SU-DHL-6 (cell line): ENCODE data around the gene C8G.

Experiments
- H2AFZ ChIP-seq: fragments of 200-600 bp; sonication (generic); 2 replicates; pipeline ENCODE4 v1.6.1; 2014; ENCODE audit warnings: low read depth, mild to moderate bottlenecking, moderate library complexity, mixed read lengths, antibody characterized with exemption, low read length; ENCODE audit not compliant: severe bottlenecking
- H3F3A ChIP-seq: fragments of 200-600 bp; shearing (Covaris generic); 2 replicates; pipeline ENCODE4 v1.6.0; 2016; ENCODE audit warnings: antibody characterized with exemption, mild to moderate bottlenecking; ENCODE audit not compliant: insufficient read depth
- H3K27ac ChIP-seq: fragments of 200-600 bp; sonication (generic); 2 replicates; pipeline ENCODE4 v1.5.1; 2016; ENCODE audit warnings: low read depth, mild to moderate bottlenecking, low read length, moderate library complexity, mixed read lengths
- H3K27me3 ChIP-seq: fragments of 200-600 bp; sonication (generic), shearing (Covaris generic); 2 replicates; pipeline ENCODE4 v1.6.0; 2014; ENCODE audit warnings: mild to moderate bottlenecking, low read length
- H3K36me3 ChIP-seq: fragments of 200-600 bp; sonication (generic); 2 replicates; pipeline ENCODE4 v1.6.1; 2014; ENCODE audit warnings: mild to moderate bottlenecking, low read length, mixed read lengths
- H3K4me2 ChIP-seq: fragments of 300-600, 200-600 bp; shearing (Covaris generic), sonication (generic); 2 replicates; pipeline ENCODE4 v1.6.0; 2014; ENCODE audit warnings: low read length, low read depth, mild to moderate bottlenecking; ENCODE audit not compliant: poor library complexity, severe bottlenecking
- H3K4me3 ChIP-seq: fragments of 200-600 bp; sonication (generic); 2 replicates; pipeline ENCODE4 v1.5.1; 2014; ENCODE audit warnings: antibody characterized with exemption, low read length, mild to moderate bottlenecking, mixed read lengths; ENCODE audit not compliant: insufficient read depth, poor library complexity, severe bottlenecking
- H3K79me2 ChIP-seq: fragments of 200-600 bp; sonication (generic); 2 replicates; pipeline ENCODE4 v1.6.1; 2014; ENCODE audit warnings: mild to moderate bottlenecking, low read length, moderate library complexity; ENCODE audit not compliant: insufficient read depth
- H3K9ac ChIP-seq: fragments of 200-600 bp; sonication (generic); 2 replicates; pipeline ENCODE4 v1.7.0; 2014; ENCODE audit warnings: mild to moderate bottlenecking, low read length
- H3K9me2 ChIP-seq: fragments of 200-600 bp; sonication (generic); replicated peaks from 2 replicates; pipeline ENCODE4 v1.6.1; 2014; ENCODE audit warnings: low read length; ENCODE audit not compliant: insufficient read depth
- H3K9me3 ChIP-seq: fragments of 200-600 bp; sonication (generic); 2 replicates; pipeline ENCODE4 v1.6.1; 2014; ENCODE audit warnings: low read length, mixed read lengths; ENCODE audit not compliant: insufficient read depth
- H4K20me1 ChIP-seq: fragments of 200-600 bp; sonication (generic); 2 replicates; pipeline ENCODE4 v1.6.1; 2014; ENCODE audit warnings: low read depth, mild to moderate bottlenecking, antibody characterized with exemption, low read length, moderate library complexity, mixed read lengths
- CTCF ChIP-seq: fragments of 200-600 bp; sonication (generic); IDR thresholded peaks from one replicate; pipeline ENCODE4 v1.5.1; 2017; ENCODE audit warnings: antibody characterized with exemption, mild to moderate bottlenecking, low read length, moderate library complexity; ENCODE audit not compliant: insufficient read depth, poor library complexity, severe bottlenecking
- EZH2phosphoT487 ChIP-seq: fragments of 200-600 bp; sonication (generic), shearing (Covaris generic); conservative IDR thresholded peaks from 2 replicates; pipeline ENCODE4 v1.6.1; 2018; ENCODE audit warnings: mild to moderate bottlenecking, antibody characterized with exemption, low read length, moderate library complexity, mixed read lengths

Gene C8G

GRCh38 chr9:136992819-136993369 lies 47.9 kb downstream of the C8G start:
- H4K20me1 ChIP-seq: no peaks in the 10 kb centered on the region
- peak overlapping the region; percentile 89 for H3K9ac ChIP-seq
- H3K79me2 ChIP-seq: no peaks in the 10 kb centered on the region
- no peaks in the 10 kb centered on the region for H3K9me3 ChIP-seq
- H3K4me3 ChIP-seq: peak overlapping the region; percentile 66
- no peak for TF ChIP-seq CTCF
- TF ChIP-seq EZH2phosphoT487: no peak
- H3K9me2 ChIP-seq: no peaks in the 10 kb centered on the region
- no peaks in the 10 kb centered on the region for H3K36me3 ChIP-seq
- H2AFZ ChIP-seq: peak overlapping the region; percentile 86
- H3K27ac ChIP-seq: peak overlapping the region; percentile 60
- peak overlapping the region; percentile 88 for H3K4me2 ChIP-seq
- H3F3A ChIP-seq: no peaks in the 10 kb centered on the region
- no peaks in the 10 kb centered on the region for H3K27me3 ChIP-seq

- H3K27me3 ChIP-seq: no peaks in the 10 kb centered on the region
Observed at GRCh38 chr9:136994180-136994887, 49.3 kb downstream of the C8G start.

GRCh38 chr9:136994888-136995230 lies 49.8 kb downstream of the C8G start:
- no peak overlapping the region for H3K4me3 ChIP-seq
- H4K20me1 ChIP-seq: no peaks in the 10 kb centered on the region
- H3F3A ChIP-seq: no peaks in the 10 kb centered on the region
- no peaks in the 10 kb centered on the region for H3K9me2 ChIP-seq
- TF ChIP-seq CTCF (no peak), EZH2phosphoT487 (no peak)
- H3K9ac ChIP-seq: no peak overlapping the region
- H3K36me3 ChIP-seq: no peaks in the 10 kb centered on the region
- H3K9me3 ChIP-seq: no peaks in the 10 kb centered on the region
- H3K27ac ChIP-seq: no peak overlapping the region
- no peak overlapping the region for H2AFZ ChIP-seq
- no peak overlapping the region for H3K4me2 ChIP-seq
- H3K79me2 ChIP-seq: no peaks in the 10 kb centered on the region
- no peaks in the 10 kb centered on the region for H3K27me3 ChIP-seq

More at GRCh38 chr9:136994180-136994887, 49.3 kb downstream of the C8G start:
- no peaks in the 10 kb centered on the region for H3K9me2 ChIP-seq
- no peak overlapping the region for H3K4me3 ChIP-seq
- H3K9ac ChIP-seq: no peak overlapping the region
- H2AFZ ChIP-seq: no peak overlapping the region
- H3K79me2 ChIP-seq: no peaks in the 10 kb centered on the region
- no peak overlapping the region for H3K4me2 ChIP-seq
- H4K20me1 ChIP-seq: no peaks in the 10 kb centered on the region
- TF ChIP-seq EZH2phosphoT487: no peak
- TF ChIP-seq CTCF: no peak
- H3K27ac ChIP-seq: no peak overlapping the region
- H3K36me3 ChIP-seq: no peaks in the 10 kb centered on the region
- H3F3A ChIP-seq: no peaks in the 10 kb centered on the region
- no peaks in the 10 kb centered on the region for H3K9me3 ChIP-seq
